Effector CD8-positive, alpha-beta T cell (primary cell): ENCODE data around the gene VASH1.

Experiments used
- DNase-seq: peaks from one replicate; lab custom pipeline; 2025; lab: John Stamatoyannopoulos, UW

Gene VASH1

DNA sequence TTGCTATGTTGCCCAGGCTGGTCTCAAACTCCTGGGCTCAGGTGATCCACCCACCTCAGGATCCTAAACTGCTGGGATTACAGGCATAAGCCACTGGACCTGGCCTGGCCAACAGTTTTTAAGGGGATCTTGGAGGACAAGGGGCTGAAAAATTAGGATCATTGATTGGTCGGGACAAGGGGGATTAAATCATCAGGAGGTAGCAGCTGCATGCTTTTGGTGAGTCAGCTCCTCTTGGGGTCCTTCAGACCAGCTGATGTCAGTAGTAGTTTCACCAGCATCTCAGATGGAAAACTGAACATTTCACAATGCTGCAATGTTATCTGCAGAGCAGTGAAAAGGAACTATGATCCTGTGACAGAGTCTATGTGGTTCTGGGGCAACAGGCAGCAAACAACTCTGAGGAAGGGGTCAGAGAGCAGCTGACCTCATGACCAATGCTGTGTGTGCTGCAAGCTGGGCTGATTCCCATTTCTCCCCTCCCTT, 71.3 kb downstream of the VASH1 start:
- no peak for DNase-seq
